OCI-LY7 (cell line): Measurements from ENCODE around the gene MRPS6. TPM values are rescaled to one million over a fixed set of nuclear protein-coding genes. Genes with fewer than 3 reads are reported as not detected.
A peak's percentile ranks its signal among the peaks of the same experiment; 100 is the strongest.

Experiments used
- BruUV-seq: library from RNA; stranded (reverse); fragments of 400-500 nt; replicated peaks from 2 replicates; lab custom pipeline; 2021; lab: Mats Ljungman, UMichigan
- CTCF ChIA-PET: fragments of 300-600 bp; sonication (Branson Sonifier 250); formaldehyde crosslinking; loops from one replicate; lab custom pipeline; 2022; ENCODE audit warnings: antibody characterized with exemption; ENCODE audit not compliant: unreplicated experiment; lab: Charles Lee
- POLR2A ChIA-PET: fragments of 300-600 bp; sonication (Branson Sonifier 250); formaldehyde crosslinking; loops from one replicate; lab custom pipeline; 2022; ENCODE audit warnings: antibody characterized with exemption; lab: Charles Lee
- DNase-seq: peaks from one replicate; pipeline ENCODE4 v3.0.0-alpha.2; 2015; ENCODE audit warnings: low spot score
- H2AFZ ChIP-seq: fragments of 200-600 bp; sonication (generic), shearing (Covaris generic); 2 replicates; pipeline ENCODE4 v1.6.1; 2014; ENCODE audit warnings: mild to moderate bottlenecking, antibody characterized with exemption, low read length, moderate library complexity
- H3K27ac ChIP-seq: fragments of 200-600 bp; sonication (generic); 2 replicates; pipeline ENCODE4 v1.5.1; 2014; ENCODE audit warnings: mixed run types, low read depth, mild to moderate bottlenecking, moderate library complexity, low read length, inconsistent platforms; ENCODE audit not compliant: poor library complexity, severe bottlenecking
- H3K36me3 ChIP-seq: fragments of 200-600 bp; sonication (generic); 2 replicates; pipeline ENCODE4 v1.6.1; 2014; ENCODE audit warnings: mild to moderate bottlenecking, antibody characterized with exemption, low read length, moderate library complexity, mixed read lengths; ENCODE audit not compliant: insufficient read depth
- H3K4me1 ChIP-seq: fragments of 200-600 bp; sonication (generic); 2 replicates; pipeline ENCODE4 v1.5.1; 2014; ENCODE audit warnings: mild to moderate bottlenecking, low read length; ENCODE audit not compliant: insufficient read depth, poor library complexity, severe bottlenecking
- H3K4me2 ChIP-seq: fragments of 200-600 bp; sonication (generic); 2 replicates; pipeline ENCODE4 v1.6.1; 2014; ENCODE audit warnings: mild to moderate bottlenecking, low read length
- H3K4me3 ChIP-seq: fragments of 200-600 bp; sonication (generic); 2 replicates; pipeline ENCODE4 v1.5.1; 2014; ENCODE audit warnings: mild to moderate bottlenecking, low read depth, low read length; ENCODE audit not compliant: poor library complexity, severe bottlenecking
- H3K79me2 ChIP-seq: fragments of 200-600 bp; sonication (generic); 2 replicates; pipeline ENCODE4 v1.6.1; 2016; ENCODE audit warnings: low read depth, mild to moderate bottlenecking, low read length, moderate library complexity, mixed read lengths; ENCODE audit not compliant: insufficient read depth
- H3K9me2 ChIP-seq: fragments of 200-600 bp; sonication (generic); 2 replicates; pipeline ENCODE4 v1.6.1; 2016; ENCODE audit warnings: mild to moderate bottlenecking, low read length, mixed read lengths; ENCODE audit not compliant: insufficient read depth
- H3K9me3 ChIP-seq: fragments of 200-600 bp; sonication (generic); 2 replicates; pipeline ENCODE4 v1.6.1; 2014; ENCODE audit warnings: mild to moderate bottlenecking, mixed run types, low read length, mixed read lengths
- H4K20me1 ChIP-seq: fragments of 200-600 bp; sonication (generic); 2 replicates; pipeline ENCODE4 v1.6.1; 2014; ENCODE audit warnings: mild to moderate bottlenecking, antibody characterized with exemption, low read length, moderate library complexity, mixed read lengths; ENCODE audit not compliant: insufficient read depth
- EZH2phosphoT487 ChIP-seq: fragments of 200-600 bp; sonication (generic); IDR thresholded peaks from 2 replicates; pipeline ENCODE4 v1.6.1; 2018; ENCODE audit warnings: low read depth, borderline replicate concordance, mild to moderate bottlenecking, mixed run types, antibody characterized with exemption, low read length, moderate library complexity, mixed read lengths
- intact Hi-C: fragments of 100-400 bp; cut with micrococcal nuclease; formaldehyde crosslinking; loops from one replicate; pipeline ENCODE4 v1.10.0; 2022; ENCODE audit not compliant: unreplicated experiment
- total RNA-seq, 2 experiments: library from RNA; depleted of rRNA in 1 of 2; stranded (reverse); fragments of >200 nt in 1 of 2; shearing (Covaris generic) in 1 of 2; gene quantifications; 2 replicates each; pipeline ENCODE4 v1.2.3, GENCODE V29; 2014 to 2022
- TF ChIP-seq, protein P1 (sequence below): fragments of 200-600 bp; sonication (generic); conservative IDR thresholded peaks from 2 replicates; pipeline ENCODE4 v1.5.1; 2014; ENCODE audit warnings: mild to moderate bottlenecking, antibody characterized with exemption, low read length, moderate library complexity, mixed read lengths

MRPS6 gene
- total RNA-seq, 2 experiments from 2014 or later, result 20.9 to 56.1 TPM

DNA sequence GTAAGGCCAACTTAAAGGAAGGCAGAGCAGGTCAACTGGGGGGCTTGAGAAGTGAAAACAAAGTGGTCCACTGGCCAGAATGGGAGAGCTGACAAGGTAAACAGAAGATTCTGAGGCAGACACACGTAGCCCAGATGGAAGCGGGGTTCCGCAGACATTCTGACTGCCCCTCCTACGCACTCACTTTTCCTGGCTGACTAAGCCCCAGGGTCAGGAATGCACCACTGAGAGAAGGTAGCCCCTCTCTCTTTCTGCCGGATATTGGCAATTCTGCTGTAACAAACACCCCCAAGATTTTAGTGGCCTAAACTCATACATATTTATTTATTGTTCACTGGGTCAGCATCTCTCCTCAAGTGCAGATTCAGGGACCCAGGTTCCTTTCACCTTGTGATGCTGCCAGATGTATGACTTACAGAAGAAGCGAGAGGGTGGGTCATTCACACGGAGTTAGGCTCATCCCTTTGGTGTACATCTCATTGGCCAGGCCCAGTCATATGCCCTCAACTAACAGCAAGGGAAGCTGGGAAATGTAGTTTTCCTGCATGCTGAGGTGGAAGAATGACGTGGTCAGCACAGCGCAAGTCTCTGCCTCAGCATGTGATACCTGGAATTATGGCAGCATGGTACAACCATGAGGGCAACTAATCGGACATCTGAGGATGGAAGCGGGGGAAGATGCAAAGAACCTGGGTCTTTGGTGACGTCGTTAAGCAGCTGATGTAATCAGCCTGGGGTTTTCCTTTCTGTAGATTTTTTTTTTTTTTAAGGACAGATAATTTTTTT is 43.4 kb upstream of the MRPS6 start:
- CTCF ChIA-PET, result interaction anchor here (1.1 kb wide), 1 partner anchor 10 kb away, joined by 3 read pairs; no protein-coding TSS in a partner anchor
- no peak for TF ChIP-seq EZH2phosphoT487
- TF ChIP-seq, protein P1, sequence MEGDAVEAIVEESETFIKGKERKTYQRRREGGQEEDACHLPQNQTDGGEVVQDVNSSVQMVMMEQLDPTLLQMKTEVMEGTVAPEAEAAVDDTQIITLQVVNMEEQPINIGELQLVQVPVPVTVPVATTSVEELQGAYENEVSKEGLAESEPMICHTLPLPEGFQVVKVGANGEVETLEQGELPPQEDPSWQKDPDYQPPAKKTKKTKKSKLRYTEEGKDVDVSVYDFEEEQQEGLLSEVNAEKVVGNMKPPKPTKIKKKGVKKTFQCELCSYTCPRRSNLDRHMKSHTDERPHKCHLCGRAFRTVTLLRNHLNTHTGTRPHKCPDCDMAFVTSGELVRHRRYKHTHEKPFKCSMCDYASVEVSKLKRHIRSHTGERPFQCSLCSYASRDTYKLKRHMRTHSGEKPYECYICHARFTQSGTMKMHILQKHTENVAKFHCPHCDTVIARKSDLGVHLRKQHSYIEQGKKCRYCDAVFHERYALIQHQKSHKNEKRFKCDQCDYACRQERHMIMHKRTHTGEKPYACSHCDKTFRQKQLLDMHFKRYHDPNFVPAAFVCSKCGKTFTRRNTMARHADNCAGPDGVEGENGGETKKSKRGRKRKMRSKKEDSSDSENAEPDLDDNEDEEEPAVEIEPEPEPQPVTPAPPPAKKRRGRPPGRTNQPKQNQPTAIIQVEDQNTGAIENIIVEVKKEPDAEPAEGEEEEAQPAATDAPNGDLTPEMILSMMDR, result no peak
- Histone ChIP-seq H3K9me3 (no peaks in the 10 kb centered on the region; the same call in 1 of the 2 replicates), H3K27ac (no peak overlapping the region), H2AFZ (peak overlapping the region; percentile 72; the same call in 1 of the 2 replicates), H3K36me3 (no peaks in the 10 kb centered on the region), H3K4me2 (peak overlapping the region; percentile 55), H3K9me2 (no peaks in the 10 kb centered on the region), H3K4me1 (peaks cover 21% of the 10 kb centered on the region), H4K20me1 (no peaks in the 10 kb centered on the region), H3K79me2 (no peaks in the 10 kb centered on the region), H3K4me3 (peak overlapping the region; percentile 39)
- POLR2A ChIA-PET, result interaction anchor here (1.0 kb wide), 1 partner anchor 13 kb away, joined by 3 read pairs; no protein-coding TSS in a partner anchor
- intact Hi-C loops, result no loop called here
- BruUV-seq, result no TSS peak
- peak; percentile 90 for DNase-seq

DNA sequence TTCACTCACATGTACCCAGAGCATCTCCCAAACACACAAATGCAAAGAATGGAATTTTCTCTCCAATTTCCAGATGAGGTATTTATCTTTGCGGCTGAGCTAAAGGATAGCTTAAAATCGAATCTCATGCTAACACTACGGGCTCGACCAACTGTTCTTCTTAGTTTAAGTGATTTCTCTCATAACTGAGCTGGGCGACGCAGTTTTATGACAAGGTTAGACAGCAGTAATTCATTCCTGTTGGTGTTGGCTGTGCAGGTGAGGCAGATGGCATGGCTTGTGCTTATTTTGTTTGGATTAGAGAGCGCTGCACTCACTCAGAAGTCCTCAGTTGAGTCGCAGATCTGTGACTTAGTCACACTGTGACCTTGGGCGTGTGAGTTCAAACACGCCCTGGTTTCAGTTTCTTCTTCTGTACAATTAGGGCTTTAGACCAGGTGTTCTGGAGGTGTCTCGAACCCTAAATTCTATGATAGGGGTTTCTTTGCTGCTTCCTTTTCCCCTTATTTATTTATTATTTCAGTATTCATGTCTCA is 41.5 kb upstream of the MRPS6 start:
- no peak overlapping the region for H3K4me3 ChIP-seq
- H3K27ac ChIP-seq, result no peak overlapping the region
- CTCF ChIA-PET, result no interaction called here
- peaks cover 21% of the 10 kb centered on the region for H3K4me1 ChIP-seq
- no TSS peak for BruUV-seq
- no peaks in the 10 kb centered on the region for H4K20me1 ChIP-seq
- no peaks in the 10 kb centered on the region for H3K79me2 ChIP-seq
- POLR2A ChIA-PET, result interaction anchor here (0.5 to 2.3 kb wide), 2 partner anchors 9 to 945 kb away, joined by 3 to 8 read pairs; no protein-coding TSS in a partner anchor
- TF ChIP-seq EZH2phosphoT487, result no peak
- TF ChIP-seq, protein P1, result no peak
- peak overlapping the region; percentile 24; the same call in 1 of the 2 replicates for H3K4me2 ChIP-seq
- intact Hi-C loops, result no loop called here
- no peaks in the 10 kb centered on the region for H3K9me2 ChIP-seq
- no peaks in the 10 kb centered on the region for H3K36me3 ChIP-seq
- DNase-seq, result peak; percentile 17
- peak overlapping the region; percentile 44; the same call in 1 of the 2 replicates for H2AFZ ChIP-seq
- H3K9me3 ChIP-seq, result no peaks in the 10 kb centered on the region; the same call in 1 of the 2 replicates
